ENCODE data around the gene HOTAIR. TPM values are rescaled to one million over a fixed set of nuclear protein-coding genes. Genes with fewer than 3 reads are reported as not detected.

The HOTAIR gene
- total RNA-seq, 2 donors from 2014 or later = not detected

GRCh38 chr12:53988541-53989226 lies 13.9 kb upstream of the HOTAIR start:
- no peak for TF ChIP-seq CTCF (IDR thresholded peaks at IDR 0.05)
- peaks cover 0 to 28% of the 10 kb centered on the region in 2 donors for H3K4me1 ChIP-seq
- no peaks in the 10 kb centered on the region for H3K36me3 ChIP-seq
- no peaks in the 10 kb centered on the region for H3K9me3 ChIP-seq
- DNase-seq (ENCODE audit: low spot score) = no peak
- no peak overlapping the region for H3K4me3 ChIP-seq
- peaks cover 77 to 95% of the 10 kb centered on the region in 2 donors for H3K27me3 ChIP-seq
- no peak overlapping the region for H3K27ac ChIP-seq

GRCh38 chr12:53987787-53988230 lies 13.1 kb upstream of the HOTAIR start:
- Histone ChIP-seq H3K9me3 (no peaks in the 10 kb centered on the region), H3K27me3 (peaks cover 77 to 95% of the 10 kb centered on the region in 2 donors), H3K36me3 (no peaks in the 10 kb centered on the region), H3K4me3 (no peak overlapping the region), H3K4me1 (peaks cover 0 to 28% of the 10 kb centered on the region in 2 donors), H3K27ac (no peak overlapping the region)
- TF ChIP-seq CTCF (IDR thresholded peaks at IDR 0.05) = no peak
- DNase-seq (ENCODE audit: low spot score) = no peak

GRCh38 chr12:53986686-53987483 lies 12.1 kb upstream of the HOTAIR start:
- Histone ChIP-seq H3K36me3 (no peaks in the 10 kb centered on the region), H3K9me3 (no peaks in the 10 kb centered on the region), H3K4me1 (peaks cover 0 to 28% of the 10 kb centered on the region in 2 donors), H3K27ac (no peak overlapping the region), H3K27me3 (peaks cover 79 to 96% of the 10 kb centered on the region in 2 donors), H3K4me3 (no peak overlapping the region)
- TF ChIP-seq CTCF (IDR thresholded peaks at IDR 0.05) = no peak
- no peak for DNase-seq (ENCODE audit: low spot score)

DNA sequence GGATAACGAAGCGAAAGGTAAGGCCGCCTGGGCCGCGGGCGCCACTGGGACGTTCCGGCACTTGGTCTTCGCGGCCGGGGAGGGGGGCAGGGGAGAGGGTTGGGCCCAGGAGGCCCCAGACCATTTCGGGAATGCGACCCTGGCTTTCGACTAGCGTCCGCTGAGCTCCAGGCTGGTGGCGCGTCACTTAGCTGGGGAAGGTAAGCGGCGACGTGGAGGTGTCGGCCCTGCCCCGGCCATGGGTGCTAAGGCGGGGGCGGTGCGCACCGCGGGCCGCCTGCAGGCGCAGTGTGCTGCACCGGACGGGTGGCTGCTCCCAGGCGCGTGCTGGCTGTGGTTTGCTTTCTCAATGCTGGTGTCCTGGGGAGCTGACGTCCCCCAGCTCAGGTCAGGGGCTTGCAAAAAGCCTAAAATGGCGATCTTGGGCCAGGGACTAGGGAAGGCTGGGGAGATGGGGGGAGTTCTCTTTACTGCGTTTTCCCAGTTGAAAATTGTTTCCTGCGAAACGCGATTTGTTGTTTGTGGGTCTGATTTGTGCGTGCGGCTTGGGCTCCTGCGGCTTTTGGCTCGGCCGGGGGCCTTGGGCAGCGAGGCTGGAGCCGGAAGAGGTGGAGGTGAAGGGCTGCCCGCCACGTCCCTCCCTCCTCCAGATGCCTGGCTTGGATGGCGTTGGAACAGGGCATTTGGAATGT lies 11.4 kb upstream of the HOTAIR start:
- no peak for DNase-seq (ENCODE audit: low spot score)
- H3K4me1 ChIP-seq = peaks cover 0 to 28% of the 10 kb centered on the region in 2 donors
- H3K4me3 ChIP-seq = peak overlapping the region in 1 of 2 donors; percentile 1
- no peaks in the 10 kb centered on the region for H3K36me3 ChIP-seq
- no peak overlapping the region for H3K27ac ChIP-seq
- H3K9me3 ChIP-seq = no peaks in the 10 kb centered on the region
- H3K27me3 ChIP-seq = peaks cover 80 to 94% of the 10 kb centered on the region in 2 donors
- TF ChIP-seq CTCF (IDR thresholded peaks at IDR 0.05) = no peak

DNA sequence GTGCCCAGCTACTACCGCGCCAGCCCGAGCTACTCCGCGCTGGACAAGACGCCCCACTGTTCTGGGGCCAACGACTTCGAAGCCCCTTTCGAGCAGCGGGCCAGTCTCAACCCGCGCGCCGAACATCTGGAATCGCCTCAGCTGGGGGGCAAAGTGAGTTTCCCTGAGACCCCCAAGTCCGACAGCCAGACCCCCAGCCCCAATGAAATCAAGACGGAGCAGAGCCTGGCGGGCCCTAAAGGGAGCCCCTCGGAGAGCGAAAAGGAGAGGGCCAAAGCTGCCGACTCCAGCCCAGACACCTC lies 10.9 kb upstream of the HOTAIR start:
- H3K36me3 ChIP-seq = no peaks in the 10 kb centered on the region
- TF ChIP-seq CTCF (IDR thresholded peaks at IDR 0.05) = no peak
- no peak for DNase-seq (ENCODE audit: low spot score)
- H3K9me3 ChIP-seq = no peaks in the 10 kb centered on the region
- H3K27ac ChIP-seq = no peak overlapping the region
- peaks cover 0 to 28% of the 10 kb centered on the region in 2 donors for H3K4me1 ChIP-seq
- peak overlapping the region in 1 of 2 donors; percentile 1 for H3K4me3 ChIP-seq
- peaks cover 78 to 89% of the 10 kb centered on the region in 2 donors for H3K27me3 ChIP-seq
